Measurements from ENCODE around the gene GRM2. TPM values are rescaled to one million over a fixed set of nuclear protein-coding genes. Genes with fewer than 3 reads are reported as not detected.

The GRM2 gene
- total RNA-seq, 1 donor from 2014 or later = 0.41 TPM

DNA sequence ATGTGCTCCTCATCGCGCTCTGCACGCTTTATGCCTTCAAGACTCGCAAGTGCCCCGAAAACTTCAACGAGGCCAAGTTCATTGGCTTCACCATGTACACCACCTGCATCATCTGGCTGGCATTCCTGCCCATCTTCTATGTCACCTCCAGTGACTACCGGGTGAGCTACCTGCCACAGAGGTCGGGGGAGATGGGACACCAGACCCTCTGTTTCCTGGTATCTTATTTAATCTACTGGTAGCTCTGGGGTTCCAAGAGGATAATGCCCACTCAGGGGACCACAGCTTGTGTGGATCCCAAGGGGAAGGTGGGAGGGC is 9.1 kb downstream of the GRM2 start:
- DNase-seq = no peak
- no peak overlapping the region for H3K4me3 ChIP-seq
- no peaks in the 10 kb centered on the region for H3K36me3 ChIP-seq
- H3K4me1 ChIP-seq = no peaks in the 10 kb centered on the region
- H3K9me3 ChIP-seq (replicated peaks) = no peaks in the 10 kb centered on the region
- intact Hi-C loops (cut with micrococcal nuclease) = no loop called here
- H3K27ac ChIP-seq (replicated peaks) = no peak overlapping the region
- no peaks in the 10 kb centered on the region for H3K27me3 ChIP-seq (ENCODE audit: low read depth)
- TF ChIP-seq, protein P1, sequence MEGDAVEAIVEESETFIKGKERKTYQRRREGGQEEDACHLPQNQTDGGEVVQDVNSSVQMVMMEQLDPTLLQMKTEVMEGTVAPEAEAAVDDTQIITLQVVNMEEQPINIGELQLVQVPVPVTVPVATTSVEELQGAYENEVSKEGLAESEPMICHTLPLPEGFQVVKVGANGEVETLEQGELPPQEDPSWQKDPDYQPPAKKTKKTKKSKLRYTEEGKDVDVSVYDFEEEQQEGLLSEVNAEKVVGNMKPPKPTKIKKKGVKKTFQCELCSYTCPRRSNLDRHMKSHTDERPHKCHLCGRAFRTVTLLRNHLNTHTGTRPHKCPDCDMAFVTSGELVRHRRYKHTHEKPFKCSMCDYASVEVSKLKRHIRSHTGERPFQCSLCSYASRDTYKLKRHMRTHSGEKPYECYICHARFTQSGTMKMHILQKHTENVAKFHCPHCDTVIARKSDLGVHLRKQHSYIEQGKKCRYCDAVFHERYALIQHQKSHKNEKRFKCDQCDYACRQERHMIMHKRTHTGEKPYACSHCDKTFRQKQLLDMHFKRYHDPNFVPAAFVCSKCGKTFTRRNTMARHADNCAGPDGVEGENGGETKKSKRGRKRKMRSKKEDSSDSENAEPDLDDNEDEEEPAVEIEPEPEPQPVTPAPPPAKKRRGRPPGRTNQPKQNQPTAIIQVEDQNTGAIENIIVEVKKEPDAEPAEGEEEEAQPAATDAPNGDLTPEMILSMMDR (IDR thresholded peaks at IDR 0.05; ENCODE audit: borderline replicate concordance) = no peak

DNA sequence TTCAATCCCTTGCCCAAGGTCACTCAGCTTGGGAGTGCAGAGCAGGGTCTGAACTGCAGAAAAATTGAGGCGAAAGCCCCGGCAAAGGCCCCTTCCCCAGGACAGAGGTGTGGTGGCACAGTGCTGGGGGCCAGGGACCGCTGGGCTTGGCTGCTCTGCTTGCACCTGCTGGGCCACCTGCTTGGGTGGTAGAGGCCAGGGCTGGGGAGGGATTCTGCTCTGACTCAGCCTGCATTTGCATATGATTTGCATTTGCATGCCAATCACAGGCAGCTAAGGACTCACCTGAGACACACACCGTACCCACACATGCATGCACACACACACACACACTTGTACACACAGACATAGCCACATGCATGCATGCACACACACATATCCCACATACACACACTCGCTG is 9.9 kb downstream of the GRM2 start:
- TF ChIP-seq, protein P1 (IDR thresholded peaks at IDR 0.05; ENCODE audit: borderline replicate concordance) = no peak
- H3K36me3 ChIP-seq = no peaks in the 10 kb centered on the region
- intact Hi-C loops (cut with micrococcal nuclease) = no loop called here
- H3K27ac ChIP-seq (replicated peaks) = no peak overlapping the region
- no peaks in the 10 kb centered on the region for H3K4me1 ChIP-seq
- H3K27me3 ChIP-seq (ENCODE audit: low read depth) = no peaks in the 10 kb centered on the region
- no peak for DNase-seq
- H3K4me3 ChIP-seq = no peak overlapping the region
- H3K9me3 ChIP-seq (replicated peaks) = no peaks in the 10 kb centered on the region

DNA sequence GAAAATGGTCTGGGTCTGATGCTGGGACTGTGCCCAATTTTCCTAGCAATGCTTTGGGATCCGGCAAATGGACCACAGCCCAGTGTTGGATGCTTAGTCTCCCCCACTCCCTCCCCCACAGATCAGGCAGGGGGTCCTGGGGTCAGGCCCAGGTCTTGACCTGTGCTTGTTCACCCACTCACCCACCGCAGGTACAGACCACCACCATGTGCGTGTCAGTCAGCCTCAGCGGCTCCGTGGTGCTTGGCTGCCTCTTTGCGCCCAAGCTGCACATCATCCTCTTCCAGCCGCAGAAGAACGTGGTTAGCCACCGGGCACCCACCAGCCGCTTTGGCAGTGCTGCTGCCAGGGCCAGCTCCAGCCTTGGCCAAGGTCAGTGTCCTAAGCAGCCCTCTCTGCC is 10.6 kb downstream of the GRM2 start:
- H3K27me3 ChIP-seq (ENCODE audit: low read depth) = no peaks in the 10 kb centered on the region
- TF ChIP-seq, protein P1 (IDR thresholded peaks at IDR 0.05; ENCODE audit: borderline replicate concordance) = no peak
- H3K36me3 ChIP-seq = no peaks in the 10 kb centered on the region
- no peak overlapping the region for H3K4me3 ChIP-seq
- no peaks in the 10 kb centered on the region for H3K4me1 ChIP-seq
- no peaks in the 10 kb centered on the region for H3K9me3 ChIP-seq (replicated peaks)
- intact Hi-C loops (cut with micrococcal nuclease) = no loop called here
- no peak for DNase-seq
- no peak overlapping the region for H3K27ac ChIP-seq (replicated peaks)

DNA sequence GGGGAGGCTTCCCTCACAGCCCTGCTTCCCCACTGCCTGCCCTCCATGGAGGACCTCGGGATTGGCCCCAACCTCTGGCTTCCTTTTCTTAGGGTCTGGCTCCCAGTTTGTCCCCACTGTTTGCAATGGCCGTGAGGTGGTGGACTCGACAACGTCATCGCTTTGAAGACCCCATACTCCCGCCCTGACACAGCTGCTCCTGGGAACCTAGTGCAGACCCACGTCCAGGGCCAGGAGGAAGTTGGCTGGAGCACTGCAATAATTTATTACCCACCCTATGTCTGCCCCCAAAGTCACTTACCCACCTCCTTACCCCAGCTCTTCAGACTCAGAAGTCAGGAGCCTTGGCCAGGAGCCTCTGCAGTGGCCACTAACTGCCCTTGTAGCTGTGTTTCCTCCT is 11.1 kb downstream of the GRM2 start:
- H3K4me1 ChIP-seq = no peaks in the 10 kb centered on the region
- H3K27me3 ChIP-seq (ENCODE audit: low read depth) = no peaks in the 10 kb centered on the region
- no peak overlapping the region for H3K4me3 ChIP-seq
- H3K36me3 ChIP-seq = no peaks in the 10 kb centered on the region
- TF ChIP-seq, protein P1 (IDR thresholded peaks at IDR 0.05; ENCODE audit: borderline replicate concordance) = no peak
- no peak for DNase-seq
- no peaks in the 10 kb centered on the region for H3K9me3 ChIP-seq (replicated peaks)
- intact Hi-C loops (cut with micrococcal nuclease) = no loop called here
- no peak overlapping the region for H3K27ac ChIP-seq (replicated peaks)

DNA sequence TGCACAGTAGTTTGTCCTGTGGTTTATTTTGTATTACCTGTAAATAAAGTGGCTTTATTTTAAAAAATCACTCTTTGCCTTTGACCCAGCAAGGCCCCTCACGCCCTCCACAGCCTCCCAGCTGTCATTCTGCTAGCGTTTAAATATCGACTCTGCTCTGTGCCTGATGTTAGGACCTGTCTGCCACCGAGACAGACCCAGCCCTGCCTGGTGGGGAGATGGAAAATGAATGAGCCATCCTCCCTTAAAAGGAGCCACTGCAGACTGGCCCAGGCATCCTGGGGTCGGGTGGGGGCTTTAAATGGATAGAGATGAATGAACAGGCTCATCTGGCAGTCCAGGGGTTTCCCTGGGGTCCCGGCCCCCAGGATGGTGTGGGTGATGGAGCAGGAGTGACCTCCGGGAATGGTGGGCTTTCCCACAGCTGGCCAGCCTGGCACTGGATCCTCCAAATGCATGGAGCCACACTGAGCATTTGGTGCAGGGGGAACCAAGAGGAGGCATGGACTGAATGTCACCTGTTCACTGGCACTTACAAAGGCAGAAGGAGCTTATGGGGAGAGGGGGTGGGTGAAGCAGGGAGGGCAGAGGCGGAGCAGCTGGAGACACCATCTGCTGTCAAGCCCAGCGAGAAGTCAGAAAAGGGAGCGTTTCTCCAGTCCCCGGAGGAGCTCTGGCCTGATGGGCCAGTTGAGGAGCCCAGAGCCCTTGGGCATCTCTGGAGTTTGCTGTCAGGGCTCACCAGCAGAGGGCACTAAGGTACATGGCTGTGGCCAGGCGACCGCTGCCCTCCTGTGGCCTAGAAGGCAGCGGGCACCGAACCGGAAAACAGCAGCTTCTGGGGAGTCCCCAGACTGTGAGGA is 11.9 kb downstream of the GRM2 start:
- TF ChIP-seq, protein P1 (IDR thresholded peaks at IDR 0.05; ENCODE audit: borderline replicate concordance) = peak; percentile 82
- H3K9me3 ChIP-seq (replicated peaks) = no peaks in the 10 kb centered on the region
- DNase-seq = peak; percentile 49
- H3K4me1 ChIP-seq = no peaks in the 10 kb centered on the region
- no peaks in the 10 kb centered on the region for H3K36me3 ChIP-seq
- H3K27ac ChIP-seq (replicated peaks) = no peak overlapping the region
- no peak overlapping the region for H3K4me3 ChIP-seq
- no peaks in the 10 kb centered on the region for H3K27me3 ChIP-seq (ENCODE audit: low read depth)
- intact Hi-C loops (cut with micrococcal nuclease) = no loop called here
